Thymus (tissue), 11 donors: ENCODE results near the gene ADAMTS14. TPM values are rescaled to one million over a fixed set of nuclear protein-coding genes. Genes with fewer than 3 reads are reported as not detected.

Source experiments
- DNase-seq, 9 donors: peaks; one replicate each; pipeline ENCODE4 v3.0.0-alpha.2; 2013; ENCODE audit warnings: low spot score in 9 of 9, low read depth in 6 of 9, missing footprints in 1 of 9
- H3K27ac ChIP-seq, 2 donors: one replicate each; pipeline ENCODE4 v1.5.1; 2013; ENCODE audit warnings: control low read depth in 1 of 2, low read depth in 1 of 2, low read length in 1 of 2, mild to moderate bottlenecking in 1 of 2, moderate library complexity in 1 of 2
- H3K27me3 ChIP-seq, 2 donors: one replicate each; pipeline ENCODE4 v1.5.1; 2013; ENCODE audit warnings: low read length in 1 of 2; ENCODE audit not compliant: control insufficient read depth in 2 of 2, insufficient read depth in 1 of 2
- H3K36me3 ChIP-seq, 2 donors: one replicate each; pipeline ENCODE4 v1.5.1; 2013; ENCODE audit warnings: low read length in 1 of 2, mild to moderate bottlenecking in 1 of 2, moderate library complexity in 1 of 2; ENCODE audit not compliant: control insufficient read depth in 2 of 2, insufficient read depth in 2 of 2
- H3K4me1 ChIP-seq, 2 donors: one replicate each; pipeline ENCODE4 v1.5.1; 2013; ENCODE audit warnings: low read length in 2 of 2; ENCODE audit not compliant: control insufficient read depth in 2 of 2, insufficient read depth in 2 of 2
- H3K4me3 ChIP-seq, 2 donors: one replicate each; pipeline ENCODE4 v1.5.1; 2013; ENCODE audit warnings: low read length in 2 of 2, control low read depth in 1 of 2, mild to moderate bottlenecking in 1 of 2
- H3K9me3 ChIP-seq, 2 donors: one replicate each; pipeline ENCODE4 v1.5.1; 2013; ENCODE audit warnings: low read length in 1 of 2, mild to moderate bottlenecking in 1 of 2; ENCODE audit not compliant: control insufficient read depth in 2 of 2, insufficient read depth in 1 of 2
- WGBS: extraction: QIAGEN DNeasy Blood & Tissue Kit; methylation state at CpG from one replicate; pipeline ENCODE4 v1.1.7; 2013; 5-methylcytosine and 5-hydroxymethylcytosine counted together
- polyA plus RNA-seq: library from polyadenylated mRNA; stranded (reverse); fragments of 200-250 nt; gene quantifications from one replicate; pipeline ENCODE4 v1.2.3, GENCODE V29; 2013
- total RNA-seq: library from RNA; stranded (reverse); fragments of 120-200 nt; gene quantifications from one replicate; pipeline ENCODE4 v1.2.4, GENCODE V29; 2013
- donor health status: healthy.

ADAMTS14 gene
- total and polyA plus RNA-seq, 2 donors = 1.2 to 1.8 TPM

DNA sequence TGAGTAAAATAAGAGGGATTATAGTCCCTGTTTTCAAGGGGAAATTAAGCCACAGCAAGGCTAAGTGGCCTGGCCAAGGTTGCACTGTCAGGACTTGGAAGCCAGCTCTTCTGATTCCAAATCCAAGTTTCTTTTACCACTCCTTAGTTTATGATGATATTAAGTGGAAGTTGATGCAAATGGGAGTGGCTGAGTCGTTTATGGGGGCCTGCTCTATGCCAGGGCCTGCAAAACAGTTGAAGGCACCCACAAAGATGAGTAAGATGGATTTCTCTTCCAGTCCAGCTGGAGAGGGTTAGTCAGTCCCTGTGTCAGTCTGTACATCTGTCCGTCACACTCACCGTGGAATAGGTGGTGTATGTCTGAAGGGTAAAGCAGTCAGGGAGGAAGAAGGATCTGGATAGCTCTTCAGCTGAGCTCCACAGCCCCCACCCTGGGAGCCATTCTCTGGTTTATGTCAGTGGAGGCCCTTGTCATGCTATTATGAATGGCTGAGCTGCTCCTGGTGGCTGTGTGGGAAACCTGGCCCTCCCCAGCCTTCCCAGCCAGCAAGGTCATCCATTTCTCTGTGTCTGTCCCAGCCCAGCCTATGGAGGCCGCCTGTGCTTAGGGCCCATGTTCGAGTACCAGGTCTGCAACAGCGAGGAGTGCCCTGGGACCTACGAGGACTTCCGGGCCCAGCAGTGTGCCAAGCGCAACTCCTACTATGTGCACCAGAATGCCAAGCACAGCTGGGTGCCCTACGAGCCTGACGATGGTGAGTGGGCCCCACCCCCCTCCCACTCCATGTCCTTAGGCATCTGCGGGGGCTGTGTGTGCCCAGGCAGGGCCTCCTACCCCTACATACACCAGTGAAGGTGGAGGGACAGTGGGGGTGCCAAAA is 68.3 kb downstream of the ADAMTS14 start:
- H3K4me3 ChIP-seq = no peak overlapping the region
- WGBS = 95% methylated on average over 12 of the region's 12 CpGs
- H3K27ac ChIP-seq = no peak overlapping the region
- no peaks in the 10 kb centered on the region for H3K9me3 ChIP-seq
- peaks cover 0 to 22% of the 10 kb centered on the region in 2 donors for H3K4me1 ChIP-seq
- H3K27me3 ChIP-seq = no peaks in the 10 kb centered on the region
- no peaks in the 10 kb centered on the region for H3K36me3 ChIP-seq
- no peak for DNase-seq

DNA sequence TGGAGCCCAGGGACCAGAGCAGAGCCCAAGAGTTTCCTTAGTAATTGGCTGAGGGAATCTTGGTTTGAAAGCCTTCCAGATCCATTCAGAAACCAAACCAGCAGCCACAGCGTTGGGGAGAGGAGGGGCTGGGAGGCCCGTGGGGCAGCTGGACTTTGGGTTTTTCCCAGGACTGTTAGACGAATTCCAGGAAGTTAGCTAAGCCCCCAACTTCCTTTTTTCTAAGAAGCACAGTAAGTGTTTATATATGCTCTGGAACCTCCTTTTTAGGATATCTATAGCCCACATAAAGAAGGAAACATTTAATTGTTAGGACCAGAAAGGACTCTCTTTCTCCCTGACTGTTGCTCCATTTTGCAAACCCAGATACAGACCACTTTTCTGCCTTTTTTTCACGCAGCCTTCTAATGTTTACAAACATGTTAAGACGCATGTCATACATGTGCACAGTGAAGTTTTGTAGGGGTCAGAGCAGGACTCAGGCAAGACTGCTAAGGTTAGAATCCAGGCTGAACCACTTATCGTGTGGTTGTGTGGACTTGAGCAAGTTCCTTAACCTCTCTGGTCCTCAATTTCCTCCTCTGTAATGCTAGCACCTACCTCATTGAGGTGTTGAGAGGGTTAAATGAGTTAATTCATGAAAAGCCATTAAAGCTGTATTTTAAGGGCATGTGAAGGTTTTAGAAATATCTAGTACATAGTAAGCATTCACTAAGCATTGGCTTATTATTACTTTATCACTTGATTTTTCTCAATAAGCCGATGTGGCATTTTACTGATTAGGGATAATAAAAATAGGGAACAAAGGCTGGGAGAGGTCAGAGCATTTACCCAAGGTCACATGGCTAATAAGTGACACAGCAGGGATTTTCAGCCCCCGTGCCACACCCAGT is 70.5 kb downstream of the ADAMTS14 start:
- H3K27ac ChIP-seq = peak overlapping the region in 1 of 2 donors; percentile 69
- H3K4me3 ChIP-seq = no peak overlapping the region
- H3K36me3 ChIP-seq = no peaks in the 10 kb centered on the region
- no peaks in the 10 kb centered on the region for H3K27me3 ChIP-seq
- DNase-seq = peak in 1 of 9 donors; percentile 34
- no peaks in the 10 kb centered on the region for H3K9me3 ChIP-seq
- 47% methylated on average over 8 of the region's 8 CpGs for WGBS
- H3K4me1 ChIP-seq = peaks cover 0 to 29% of the 10 kb centered on the region in 2 donors

DNA sequence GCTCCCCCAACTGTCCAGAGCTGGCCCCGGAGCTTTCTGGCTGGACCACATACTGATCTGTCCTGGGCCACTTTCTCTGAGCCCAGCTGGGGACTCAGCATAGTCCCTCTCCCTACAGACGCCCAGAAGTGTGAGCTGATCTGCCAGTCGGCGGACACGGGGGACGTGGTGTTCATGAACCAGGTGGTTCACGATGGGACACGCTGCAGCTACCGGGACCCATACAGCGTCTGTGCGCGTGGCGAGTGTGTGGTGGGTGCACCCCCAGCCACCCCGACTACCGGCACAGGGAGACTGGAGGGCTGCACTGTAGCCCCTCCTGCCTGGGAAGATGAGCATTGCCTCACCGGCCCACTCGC is 71.1 kb downstream of the ADAMTS14 start:
- Histone ChIP-seq H3K36me3 (no peaks in the 10 kb centered on the region), H3K4me1 (peaks cover 0 to 29% of the 10 kb centered on the region in 2 donors), H3K27me3 (no peaks in the 10 kb centered on the region), H3K27ac (no peak overlapping the region), H3K9me3 (no peaks in the 10 kb centered on the region), H3K4me3 (no peak overlapping the region)
- 96% methylated on average over 17 of the region's 17 CpGs for WGBS
- DNase-seq = no peak

DNA sequence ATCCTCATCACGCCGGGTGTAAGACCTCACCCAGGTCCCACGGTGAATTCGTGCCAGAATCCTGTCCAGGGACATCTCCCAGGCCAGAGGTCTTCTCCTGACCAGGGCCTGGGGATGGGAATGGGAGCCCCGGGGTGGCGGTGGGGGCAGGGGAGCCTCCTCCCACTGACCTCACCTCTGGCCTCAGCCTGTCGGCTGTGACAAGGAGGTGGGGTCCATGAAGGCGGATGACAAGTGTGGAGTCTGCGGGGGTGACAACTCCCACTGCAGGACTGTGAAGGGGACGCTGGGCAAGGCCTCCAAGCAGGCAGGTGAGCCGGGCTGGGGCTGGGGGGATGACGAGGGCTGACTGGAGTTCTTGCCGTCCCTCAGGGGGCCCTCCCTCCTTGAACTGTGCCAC is 71.6 kb downstream of the ADAMTS14 start:
- 96% methylated on average over 13 of the region's 13 CpGs for WGBS
- H3K4me1 ChIP-seq = peaks cover 0 to 29% of the 10 kb centered on the region in 2 donors

DNA sequence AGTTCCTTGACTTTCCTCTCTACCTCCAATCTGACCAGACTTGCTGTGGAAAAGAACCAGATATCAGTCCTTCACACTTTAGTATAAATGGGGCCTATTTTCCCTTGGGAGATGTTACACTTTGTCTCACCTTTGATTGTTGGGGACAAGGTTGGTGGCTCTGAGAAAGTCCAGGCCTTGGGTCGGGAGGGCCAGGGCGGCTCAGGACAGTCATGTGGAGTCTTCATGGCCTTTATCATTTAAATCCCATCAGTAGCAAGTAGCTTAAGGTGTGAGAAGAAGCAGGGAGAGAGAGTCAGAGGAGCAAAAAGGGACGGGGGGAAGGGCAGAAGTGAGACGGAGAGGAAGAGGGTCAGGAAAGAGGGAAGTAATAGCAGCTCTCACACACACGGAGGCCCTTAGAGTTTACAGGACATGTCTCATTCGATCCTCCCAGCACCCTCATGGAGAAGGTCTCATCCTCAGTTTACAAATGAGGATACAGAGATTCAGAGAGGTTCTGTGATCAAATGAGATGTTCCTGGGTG is 72.4 kb downstream of the ADAMTS14 start:
- Histone ChIP-seq H3K27me3 (no peaks in the 10 kb centered on the region), H3K4me1 (peaks cover 0 to 29% of the 10 kb centered on the region in 2 donors), H3K36me3 (no peaks in the 10 kb centered on the region), H3K27ac (no peak overlapping the region), H3K4me3 (no peak overlapping the region), H3K9me3 (no peaks in the 10 kb centered on the region)
- DNase-seq = no peak
- 59% methylated on average over 6 of the region's 6 CpGs for WGBS

More for the DNA sequence above, 71.6 kb downstream of the ADAMTS14 start:
- no peak overlapping the region for H3K4me3 ChIP-seq
- no peaks in the 10 kb centered on the region for H3K9me3 ChIP-seq
- H3K27ac ChIP-seq = no peak overlapping the region
- no peaks in the 10 kb centered on the region for H3K36me3 ChIP-seq
- no peaks in the 10 kb centered on the region for H3K27me3 ChIP-seq
- no peak for DNase-seq

DNA sequence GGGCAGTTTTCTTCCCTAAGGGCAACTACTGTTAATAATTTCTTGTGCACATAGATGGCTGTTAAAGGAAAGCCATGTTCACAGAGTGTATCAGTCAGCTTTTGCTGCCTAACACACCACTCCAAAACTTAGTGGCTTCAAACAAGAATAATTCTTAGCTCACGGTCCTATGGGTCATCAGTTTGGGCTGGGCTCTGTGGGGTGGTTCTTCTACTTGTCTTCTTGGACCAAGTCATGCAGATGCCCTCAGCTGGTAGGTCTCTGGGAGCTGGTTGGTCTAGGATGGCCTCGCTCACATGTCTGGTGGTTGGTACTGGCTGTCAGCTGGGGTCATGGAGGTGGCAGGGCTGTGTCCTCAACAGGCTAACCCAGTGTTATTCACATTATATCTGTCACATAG is 73.2 kb downstream of the ADAMTS14 start:
- DNase-seq = no peak
- H3K27ac ChIP-seq = peak overlapping the region; percentile 12 to 39

DNA sequence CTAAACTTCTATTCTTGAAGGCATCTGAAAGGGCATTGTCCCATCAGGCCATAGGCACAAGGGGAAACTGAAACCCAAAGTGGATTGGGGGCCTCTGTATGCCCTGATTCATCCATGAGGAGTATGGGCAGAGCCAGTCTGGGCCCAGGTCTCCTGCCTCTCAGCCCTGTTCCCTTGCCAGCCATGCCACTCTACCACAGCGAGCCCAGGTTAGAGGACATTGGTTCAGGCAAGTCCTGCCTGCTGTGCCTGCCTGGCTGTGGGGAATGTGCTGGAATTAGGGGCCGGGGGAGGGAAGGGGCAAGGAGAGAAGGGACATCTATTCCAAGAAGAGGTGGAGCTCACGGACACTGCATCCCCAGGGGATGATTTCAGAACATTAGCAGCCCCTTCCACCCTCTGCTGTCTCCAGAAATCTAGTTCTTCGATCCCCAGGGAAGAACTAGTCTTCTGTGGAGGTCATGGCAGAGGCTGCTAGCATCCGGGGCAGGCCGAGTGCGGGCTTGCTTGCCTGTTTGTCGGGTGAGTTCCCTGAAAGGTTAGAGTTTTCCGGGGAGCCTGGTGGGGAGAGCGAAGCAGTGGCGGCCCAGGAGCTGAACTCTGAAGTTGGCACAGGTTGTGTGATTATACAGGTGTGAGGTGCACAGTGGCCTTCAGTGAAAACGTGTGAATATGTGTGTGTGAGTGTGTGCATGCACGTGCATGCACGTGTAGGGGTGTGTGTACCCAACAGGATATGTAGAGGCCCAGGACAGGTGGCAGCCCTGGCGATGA is 75.1 kb downstream of the ADAMTS14 start:
- no peak for DNase-seq
- Histone ChIP-seq H3K27ac (peak overlapping the region in 1 of 2 donors; percentile 33), H3K4me3 (no peak overlapping the region), H3K36me3 (no peaks in the 10 kb centered on the region), H3K9me3 (no peaks in the 10 kb centered on the region), H3K4me1 (peaks cover 0 to 20% of the 10 kb centered on the region in 2 donors), H3K27me3 (no peaks in the 10 kb centered on the region)
- 92% methylated on average over 15 of the region's 15 CpGs for WGBS

More for the DNA sequence above, 73.2 kb downstream of the ADAMTS14 start:
- no peak overlapping the region for H3K4me3 ChIP-seq
- peaks cover 0 to 29% of the 10 kb centered on the region in 2 donors for H3K4me1 ChIP-seq
- no peaks in the 10 kb centered on the region for H3K27me3 ChIP-seq
- H3K9me3 ChIP-seq = no peaks in the 10 kb centered on the region
- no peaks in the 10 kb centered on the region for H3K36me3 ChIP-seq
- WGBS = 73% methylated on average over 2 of the region's 2 CpGs

DNA sequence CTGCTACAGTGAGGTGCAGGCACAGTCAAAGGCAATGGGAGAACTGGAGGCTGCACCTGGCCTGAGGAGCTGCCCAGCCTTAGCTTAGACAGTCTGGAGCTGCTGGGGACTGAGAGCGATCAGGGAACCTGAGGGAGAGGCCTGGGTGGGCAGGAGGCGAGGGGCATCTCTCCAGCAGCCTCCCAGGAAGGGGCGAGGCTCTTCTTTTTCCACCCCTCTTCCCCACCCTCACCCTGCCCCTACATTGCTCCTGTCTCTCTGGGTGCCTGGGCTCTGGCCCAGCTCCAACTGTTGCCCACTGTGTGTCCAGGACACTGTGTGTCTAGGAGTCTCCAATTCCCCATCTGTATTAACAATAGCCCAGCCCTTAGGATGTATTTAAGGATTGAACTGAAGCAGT is 76.0 kb downstream of the ADAMTS14 start:
- 98% methylated on average over 3 of the region's 3 CpGs for WGBS
- no peaks in the 10 kb centered on the region for H3K9me3 ChIP-seq
- DNase-seq = no peak
- peaks cover 0 to 11% of the 10 kb centered on the region in 2 donors for H3K4me1 ChIP-seq
- H3K27ac ChIP-seq = no peak overlapping the region
- H3K36me3 ChIP-seq = no peaks in the 10 kb centered on the region
- H3K4me3 ChIP-seq = no peak overlapping the region
- no peaks in the 10 kb centered on the region for H3K27me3 ChIP-seq
